Measurements from ENCODE around the gene RABEP1. TPM values are rescaled to one million over a fixed set of nuclear protein-coding genes. Genes with fewer than 3 reads are reported as not detected.

Gene RABEP1
- total RNA-seq, 2 donors from 2014 or later = 32.2 to 32.8 TPM

- 74 to 100% methylated on average over 1 to 4 of the region's 4 CpGs for WGBS, 2 experiments (ENCODE audit: insufficient coverage in 1 of 2, insufficient read length in 1 of 2)
- H3K9ac ChIP-seq (ENCODE audit: extremely low read depth, low read length, poor library complexity, severe bottlenecking) = no peak overlapping the region
- no peaks in the 10 kb centered on the region for H3K36me3 ChIP-seq (ENCODE audit: control insufficient read depth, insufficient read depth, low read length)
- Mint-ChIP-seq H3K36me3 (ENCODE audit: low read depth) (peaks cover 11% of the 10 kb centered on the region), H3K27me3 (ENCODE audit: insufficient read depth) (no peaks in the 10 kb centered on the region), H3K4me1 (no peaks in the 10 kb centered on the region), H3K9me3 (no peaks in the 10 kb centered on the region), H3K4me3 (no peak overlapping the region), H3K27ac (no peak overlapping the region)
- no peaks in the 10 kb centered on the region for H3K9me3 ChIP-seq (ENCODE audit: control insufficient read depth, low read length)
- DNase-seq = no peak
- no peak overlapping the region for H3K4me3 ChIP-seq (ENCODE audit: low read length)
- H3K27ac ChIP-seq (ENCODE audit: low read depth, low read length) = no peak overlapping the region
- TF ChIP-seq CTCF (conservative IDR thresholded peaks at IDR 0.05) = no peak
- H3K27me3 ChIP-seq (ENCODE audit: control insufficient read depth, insufficient read depth, low read length, poor library complexity, severe bottlenecking) = no peaks in the 10 kb centered on the region
- H3K4me1 ChIP-seq (ENCODE audit: control insufficient read depth, insufficient read depth, low read length) = no peaks in the 10 kb centered on the region
Observed at GRCh38 chr17:5299383-5299782, 17.3 kb downstream of the RABEP1 start.

GRCh38 chr17:5304636-5305035 lies 22.6 kb downstream of the RABEP1 start:
- H3K27me3 ChIP-seq (ENCODE audit: control insufficient read depth, insufficient read depth, low read length, poor library complexity, severe bottlenecking) = no peaks in the 10 kb centered on the region

GRCh38 chr17:5309851-5310250 lies 27.8 kb downstream of the RABEP1 start:
- H3K4me3 Mint-ChIP-seq = no peak overlapping the region
- H3K9me3 ChIP-seq (ENCODE audit: control insufficient read depth, low read length) = no peaks in the 10 kb centered on the region
- no peak overlapping the region for H3K9ac ChIP-seq (ENCODE audit: extremely low read depth, low read length, poor library complexity, severe bottlenecking)
- peaks cover 33% of the 10 kb centered on the region for H3K36me3 ChIP-seq (ENCODE audit: control insufficient read depth, insufficient read depth, low read length)
- no peak for DNase-seq
- H3K4me1 Mint-ChIP-seq = no peaks in the 10 kb centered on the region
- no peak overlapping the region for H3K27ac ChIP-seq (ENCODE audit: low read depth, low read length)
- no peaks in the 10 kb centered on the region for H3K4me1 ChIP-seq (ENCODE audit: control insufficient read depth, insufficient read depth, low read length)
- H3K4me3 ChIP-seq (ENCODE audit: low read length) = no peak overlapping the region
- no peak for TF ChIP-seq CTCF (conservative IDR thresholded peaks at IDR 0.05)
- H3K9me3 Mint-ChIP-seq = no peaks in the 10 kb centered on the region
- H3K27me3 Mint-ChIP-seq (ENCODE audit: insufficient read depth) = no peaks in the 10 kb centered on the region
- H3K36me3 Mint-ChIP-seq (ENCODE audit: low read depth) = peaks cover 38% of the 10 kb centered on the region
- no peaks in the 10 kb centered on the region for H3K27me3 ChIP-seq (ENCODE audit: control insufficient read depth, insufficient read depth, low read length, poor library complexity, severe bottlenecking)
- H3K27ac Mint-ChIP-seq = no peak overlapping the region

More at GRCh38 chr17:5304636-5305035, 22.6 kb downstream of the RABEP1 start:
- Mint-ChIP-seq H3K9me3 (no peaks in the 10 kb centered on the region), H3K4me3 (no peak overlapping the region), H3K4me1 (no peaks in the 10 kb centered on the region), H3K36me3 (ENCODE audit: low read depth) (peaks cover 10% of the 10 kb centered on the region), H3K27me3 (ENCODE audit: insufficient read depth) (no peaks in the 10 kb centered on the region), H3K27ac (no peak overlapping the region)
- Histone ChIP-seq H3K4me1 (ENCODE audit: control insufficient read depth, insufficient read depth, low read length) (no peaks in the 10 kb centered on the region), H3K4me3 (ENCODE audit: low read length) (no peak overlapping the region), H3K9me3 (ENCODE audit: control insufficient read depth, low read length) (no peaks in the 10 kb centered on the region), H3K9ac (ENCODE audit: extremely low read depth, low read length, poor library complexity, severe bottlenecking) (no peak overlapping the region), H3K27ac (ENCODE audit: low read depth, low read length) (no peak overlapping the region), H3K36me3 (ENCODE audit: control insufficient read depth, insufficient read depth, low read length) (peaks cover 10% of the 10 kb centered on the region)
- DNase-seq = no peak
- no peak for TF ChIP-seq CTCF (conservative IDR thresholded peaks at IDR 0.05)
- 86 to 100% methylated on average over 1 of the region's 1 CpG for WGBS, 2 experiments (ENCODE audit: insufficient coverage in 1 of 2, insufficient read length in 1 of 2)
